Measurements from ENCODE around the gene WDR5. TPM values are rescaled to one million over a fixed set of nuclear protein-coding genes. Genes with fewer than 3 reads are reported as not detected.

WDR5 gene
- total and polyA plus RNA-seq, 2 of the 13 experiments (the other 11 are each of a cell fraction or from before 2014, with no cell fraction given) = 34.3 TPM

DNA sequence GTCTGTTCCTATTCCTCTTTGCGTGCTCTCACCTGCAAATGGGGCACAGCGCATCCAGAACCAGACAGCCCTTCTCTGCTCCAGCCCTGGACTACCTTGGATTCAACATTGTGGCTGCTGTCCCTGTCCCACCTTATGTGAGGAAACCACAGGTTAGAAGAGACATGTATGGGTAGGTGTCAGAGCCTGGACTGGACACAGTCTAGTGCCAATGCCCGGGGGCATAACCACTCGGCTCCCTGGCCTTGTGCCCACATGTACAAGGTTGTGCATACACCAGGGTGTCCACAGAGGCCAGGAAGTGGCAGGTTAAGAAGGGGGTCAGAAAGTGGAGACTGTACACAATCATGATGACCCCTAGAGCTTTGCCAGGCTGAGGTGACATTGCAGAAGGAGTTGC is 45.9 kb upstream of the WDR5 start:
- ChIA-PET CTCF (ENCODE audit: low intra/inter-chr PET ratio, low total read pairs) (no interaction called here), POLR2A (no interaction called here)
- no peaks in the 10 kb centered on the region for H3K36me3 ChIP-seq (replicated peaks in 1 of 2; ENCODE audit: control insufficient read depth in 1 of 2, insufficient read depth in 2 of 2, low read length in 2 of 2)
- intact Hi-C loops (cut with micrococcal nuclease; ENCODE audit: unreplicated experiment) (no loop called here), in situ Hi-C loops (cut with HindIII; ENCODE audit: extremely low pct_ligation_motif_present, low pct_unique_long_range_greater_than_20kb) (no loop called here)
- H4K20me1 ChIP-seq (ENCODE audit: insufficient read depth, low read length) = no peaks in the 10 kb centered on the region
- no peaks in the 10 kb centered on the region for H3K79me2 ChIP-seq (ENCODE audit: insufficient read depth, low read length)
- FAIRE-seq (no peak), DNase-seq (ENCODE audit: low spot score) (no peak), ATAC-seq (no peak)
- 19% methylated on average over 4 of the region's 4 CpGs for whole genome bisulfite sequencing (ENCODE audit: low lambda C conversion rate)
- no peak overlapping the region for H2AFZ ChIP-seq (ENCODE audit: low read length)
- TF ChIP-seq ZNF629 (CRISPR knock-in tag; conservative IDR thresholded peaks at IDR 0.05) (no peak), ZNF260 (CRISPR knock-in tag; IDR thresholded peaks at IDR 0.05; ENCODE audit: borderline replicate concordance, low read depth) (no peak), PRMT3 (CRISPR knock-in tag; IDR thresholded peaks at IDR 0.05; ENCODE audit: borderline replicate concordance, low read depth) (no peak), ZNF672 (CRISPR knock-in tag; IDR thresholded peaks at IDR 0.05) (no peak), REL (CRISPR knock-in tag; conservative IDR thresholded peaks at IDR 0.05) (no peak), ZNF660 (CRISPR knock-in tag; IDR thresholded peaks at IDR 0.05; ENCODE audit: borderline replicate concordance, low read depth) (no peak)
- TF ChIP-seq, protein P1, sequence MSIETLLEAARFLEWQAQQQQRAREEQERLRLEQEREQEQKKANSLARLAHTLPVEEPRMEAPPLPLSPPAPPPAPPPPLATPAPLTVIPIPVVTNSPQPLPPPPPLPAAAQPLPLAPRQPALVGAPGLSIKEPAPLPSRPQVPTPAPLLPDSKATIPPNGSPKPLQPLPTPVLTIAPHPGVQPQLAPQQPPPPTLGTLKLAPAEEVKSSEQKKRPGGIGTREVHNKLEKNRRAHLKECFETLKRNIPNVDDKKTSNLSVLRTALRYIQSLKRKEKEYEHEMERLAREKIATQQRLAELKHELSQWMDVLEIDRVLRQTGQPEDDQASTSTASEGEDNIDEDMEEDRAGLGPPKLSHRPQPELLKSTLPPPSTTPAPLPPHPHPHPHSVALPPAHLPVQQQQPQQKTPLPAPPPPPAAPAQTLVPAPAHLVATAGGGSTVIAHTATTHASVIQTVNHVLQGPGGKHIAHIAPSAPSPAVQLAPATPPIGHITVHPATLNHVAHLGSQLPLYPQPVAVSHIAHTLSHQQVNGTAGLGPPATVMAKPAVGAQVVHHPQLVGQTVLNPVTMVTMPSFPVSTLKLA (IDR thresholded peaks at IDR 0.05) = no peak
- TF ChIP-seq, protein P2, sequence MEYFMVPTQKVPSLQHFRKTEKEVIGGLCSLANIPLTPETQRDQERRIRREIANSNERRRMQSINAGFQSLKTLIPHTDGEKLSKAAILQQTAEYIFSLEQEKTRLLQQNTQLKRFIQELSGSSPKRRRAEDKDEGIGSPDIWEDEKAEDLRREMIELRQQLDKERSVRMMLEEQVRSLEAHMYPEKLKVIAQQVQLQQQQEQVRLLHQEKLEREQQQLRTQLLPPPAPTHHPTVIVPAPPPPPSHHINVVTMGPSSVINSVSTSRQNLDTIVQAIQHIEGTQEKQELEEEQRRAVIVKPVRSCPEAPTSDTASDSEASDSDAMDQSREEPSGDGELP (IDR thresholded peaks at IDR 0.05; ENCODE audit: borderline replicate concordance, low read depth) = no peak
- H3K9ac ChIP-seq (ENCODE audit: insufficient read depth, low read depth, low read length) = no peak overlapping the region
- no peak overlapping the region for H3K27ac ChIP-seq (ENCODE audit: extremely low read length, insufficient read depth, low read length)
- H3K4me3 ChIP-seq (replicated peaks in 1 of 3; ENCODE audit: insufficient read depth in 1 of 3, low read depth in 2 of 3, low read length in 3 of 3) = no peak overlapping the region
- peaks cover 5 to 22% of the 10 kb centered on the region in 2 experiments; a peak in 4 of 5 replicates for H3K27me3 ChIP-seq (ENCODE audit: control insufficient read depth in 1 of 2, insufficient read depth in 2 of 2, low read length in 2 of 2)
- H3K4me1 ChIP-seq (ENCODE audit: insufficient read depth, low read length) = no peaks in the 10 kb centered on the region
- H3K4me2 ChIP-seq (ENCODE audit: low read depth, low read length) = no peak overlapping the region
- BruUV-seq (replicated peaks) = no TSS peak
- no peaks in the 10 kb centered on the region for H3K9me3 ChIP-seq (ENCODE audit: low read length)
